PC-3 (cell line): ENCODE results near the gene METTL3.

Experiments used
- CTCF ChIP-seq: fragments of 300-600 bp; sonication (generic); conservative IDR thresholded peaks from 2 replicates; pipeline ENCODE4 v1.5.1; 2017; ENCODE audit warnings: antibody characterized with exemption, low read depth, mild to moderate bottlenecking, low read length
- EZH2 ChIP-seq: fragments of 300-600 bp; sonication (generic); IDR thresholded peaks from one replicate; pipeline ENCODE4 v1.6.1; 2017; ENCODE audit warnings: antibody characterized with exemption, mild to moderate bottlenecking, low read length; ENCODE audit not compliant: unreplicated experiment
- EZH2phosphoT487 ChIP-seq: fragments of 300-600 bp; sonication (generic); IDR thresholded peaks from 2 replicates; pipeline ENCODE4 v1.6.1; 2018; ENCODE audit warnings: mild to moderate bottlenecking, antibody characterized with exemption, low read length, borderline replicate concordance

- TF ChIP-seq CTCF = no peak
- no peak for TF ChIP-seq EZH2
- no peak for TF ChIP-seq EZH2phosphoT487
Observed at GRCh38 chr14:21558703-21559170, 47.6 kb upstream of the METTL3 start.
